Measurements from ENCODE around the gene GTF2H2C.
"Not testable (repeated sequence)": the region's sequence is repeated elsewhere in the genome, so short reads cannot be mapped to it uniquely, and the experiment has no call there.

GTF2H2C gene

GRCh38 chr5:69568072-69568471, 8.1 kb downstream of the GTF2H2C start:
- DNase-seq, result not testable (repeated sequence)

- not testable (repeated sequence) for DNase-seq
Observed at GRCh38 chr5:69583356-69583755, 23.4 kb downstream of the GTF2H2C start.

GRCh38 chr5:69596114-69596840, 36.3 kb downstream of the GTF2H2C start:
- not testable (repeated sequence) for DNase-seq

GRCh38 chr5:69601947-69602346, 42.0 kb downstream of the GTF2H2C start:
- not testable (repeated sequence) for DNase-seq

- DNase-seq, result not testable (repeated sequence)
Observed at GRCh38 chr5:69606839-69607238, 46.8 kb downstream of the GTF2H2C start.

- not testable (repeated sequence) for DNase-seq
Observed at GRCh38 chr5:69607750-69608149, 47.8 kb downstream of the GTF2H2C start.

GRCh38 chr5:69608861-69609496, 49.0 kb downstream of the GTF2H2C start:
- DNase-seq, result not testable (repeated sequence)

- not testable (repeated sequence) for DNase-seq
Observed at GRCh38 chr5:69614843-69615242, 54.9 kb downstream of the GTF2H2C start.

- not testable (repeated sequence) for DNase-seq
Observed at GRCh38 chr5:69631879-69632278, 71.9 kb downstream of the GTF2H2C start.
